Activated naive CD4-positive, alpha-beta T cell treated with anti-CD3 and anti-CD28 coated beads, Interleukin-2, amount 50 U/mL, for 16 hours (primary cell): ENCODE data around the gene DGKI.

Experiments
- DNase-seq: peaks from one replicate; pipeline ENCODE4 v3.0.0-alpha.2; 2020

The DGKI gene

GRCh38 chr7:137399827-137400823, 446.6 kb downstream of the DGKI start:
- DNase-seq: no peak

DNA sequence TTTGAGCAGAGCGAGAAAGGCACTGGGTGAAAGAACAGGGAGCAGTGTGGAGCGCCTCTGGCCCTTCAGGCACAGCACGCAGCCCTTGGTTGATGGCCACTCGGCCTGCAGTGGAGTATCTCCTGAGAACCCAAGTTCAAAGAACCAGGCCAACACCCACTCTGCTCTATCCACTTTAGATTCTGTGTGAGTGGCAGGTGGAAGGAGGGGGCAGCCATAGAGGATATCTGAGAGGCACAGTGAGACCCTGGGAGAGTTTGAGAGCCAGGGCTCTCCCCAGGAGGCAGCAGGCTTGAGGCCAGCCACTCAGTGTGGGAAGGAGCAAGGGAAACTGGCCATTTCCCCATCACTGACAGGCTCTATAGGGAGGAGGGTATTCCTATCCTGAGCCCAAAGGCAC, 450.7 kb downstream of the DGKI start:
- no peak for DNase-seq

- no peak for DNase-seq
Measured at GRCh38 chr7:137395420-137395819, 451.4 kb downstream of the DGKI start.

GRCh38 chr7:137393570-137393969, 453.2 kb downstream of the DGKI start:
- no peak for DNase-seq

DNA sequence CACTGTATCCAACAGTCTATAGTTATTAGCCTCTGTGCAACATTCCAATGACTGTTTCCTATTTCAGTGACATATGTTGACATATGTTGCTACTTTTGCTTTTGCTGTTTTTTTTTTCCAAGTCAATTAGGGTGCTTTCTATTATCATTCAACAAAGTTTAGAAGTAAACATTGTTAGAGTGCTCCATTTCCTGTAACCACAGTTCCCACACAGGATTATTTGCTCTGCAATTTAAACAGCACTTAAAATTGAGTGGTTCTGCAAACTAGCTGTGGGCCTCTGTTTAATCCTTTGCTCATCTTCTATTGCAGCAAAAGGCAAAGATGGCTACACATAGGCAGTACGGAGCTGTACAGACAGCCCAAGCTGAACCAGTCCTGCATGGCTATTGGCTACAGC, 456.7 kb downstream of the DGKI start:
- no peak for DNase-seq

- DNase-seq: no peak
Measured at GRCh38 chr7:137388916-137389315, 457.9 kb downstream of the DGKI start.

DNA sequence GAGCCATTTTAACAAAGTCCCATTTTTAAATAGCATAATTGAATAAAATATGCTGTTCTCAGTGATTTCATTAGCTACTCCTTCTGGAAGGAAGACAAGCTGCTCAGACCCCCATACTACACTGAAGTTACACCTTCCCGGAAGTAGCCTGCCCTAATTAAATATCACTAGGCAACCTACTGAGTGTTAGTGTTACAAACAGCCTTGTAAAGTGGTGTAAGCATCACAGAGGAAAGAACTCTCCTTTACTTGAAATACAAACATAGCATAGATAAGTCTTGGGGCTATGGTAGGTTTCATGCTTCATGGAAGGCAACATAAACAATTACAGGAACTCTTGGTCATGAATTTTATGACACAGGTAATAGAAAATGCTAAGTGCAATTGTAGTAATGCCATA, 459.8 kb downstream of the DGKI start:
- no peak for DNase-seq

DNA sequence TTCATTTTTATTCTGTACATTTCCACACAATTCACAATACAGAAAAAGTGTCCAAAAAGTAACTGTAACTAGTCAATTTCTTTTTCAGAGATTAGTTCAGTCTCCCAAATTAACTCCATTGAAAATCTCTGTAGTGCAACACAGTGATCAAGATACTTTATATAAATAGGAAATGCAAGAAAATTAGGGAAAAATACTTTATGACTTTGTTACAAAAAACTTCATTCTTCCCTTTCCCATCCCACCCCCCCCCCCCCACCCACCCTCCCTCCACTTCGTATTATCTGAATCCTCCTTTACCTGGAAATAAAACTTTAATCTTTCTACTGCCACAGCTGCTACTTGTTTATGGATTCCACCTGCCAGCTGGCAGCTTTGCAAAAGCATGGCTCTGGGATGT, 465.7 kb downstream of the DGKI start:
- no peak for DNase-seq

DNA sequence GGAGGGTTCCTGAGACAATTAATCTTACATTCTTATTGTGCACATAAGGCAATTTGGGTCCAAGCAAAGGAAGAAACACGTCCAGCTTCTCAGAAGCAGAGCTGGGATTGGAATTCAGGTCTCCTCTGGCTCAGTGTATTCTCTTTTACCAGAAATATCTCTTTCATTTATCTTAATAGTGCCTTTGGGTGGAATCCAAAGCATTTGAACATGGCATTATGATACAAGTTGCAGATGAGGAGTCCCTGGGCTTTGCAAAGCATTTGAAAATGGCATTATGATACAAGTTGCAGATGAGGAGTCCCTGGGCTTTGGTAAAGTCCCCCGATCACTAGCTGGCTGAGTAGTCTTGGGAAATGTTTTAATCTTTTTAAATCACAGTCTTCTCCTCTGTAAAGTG, 473.3 kb downstream of the DGKI start:
- no peak for DNase-seq

DNA sequence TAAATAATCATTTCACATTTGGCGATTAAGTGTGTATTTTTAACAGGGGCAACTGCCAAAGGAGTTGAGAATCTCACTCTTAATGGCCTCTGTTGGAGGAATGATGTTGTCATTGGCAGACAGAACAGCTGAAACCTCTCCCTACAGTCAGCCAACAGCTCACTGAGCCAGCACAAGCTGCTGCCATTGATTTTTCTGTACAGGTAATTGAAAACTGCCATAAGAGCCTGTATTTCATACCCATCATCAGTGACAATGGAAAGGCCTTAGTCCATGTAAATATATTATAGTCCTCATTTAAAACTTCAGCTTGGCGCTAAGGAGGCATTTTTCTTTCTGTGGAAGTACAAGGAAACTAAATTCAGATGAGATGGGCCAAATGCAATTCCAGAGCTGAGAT, 475.2 kb downstream of the DGKI start:
- no peak for DNase-seq

GRCh38 chr7:137366995-137367394, 479.8 kb downstream of the DGKI start:
- no peak for DNase-seq

- no peak for DNase-seq
Measured at GRCh38 chr7:137363683-137364082, 483.1 kb downstream of the DGKI start.

- DNase-seq: no peak
Measured at GRCh38 chr7:137360087-137360679, 486.6 kb downstream of the DGKI start.

- DNase-seq: no peak
Measured at GRCh38 chr7:137354961-137355360, 491.8 kb downstream of the DGKI start.

DNA sequence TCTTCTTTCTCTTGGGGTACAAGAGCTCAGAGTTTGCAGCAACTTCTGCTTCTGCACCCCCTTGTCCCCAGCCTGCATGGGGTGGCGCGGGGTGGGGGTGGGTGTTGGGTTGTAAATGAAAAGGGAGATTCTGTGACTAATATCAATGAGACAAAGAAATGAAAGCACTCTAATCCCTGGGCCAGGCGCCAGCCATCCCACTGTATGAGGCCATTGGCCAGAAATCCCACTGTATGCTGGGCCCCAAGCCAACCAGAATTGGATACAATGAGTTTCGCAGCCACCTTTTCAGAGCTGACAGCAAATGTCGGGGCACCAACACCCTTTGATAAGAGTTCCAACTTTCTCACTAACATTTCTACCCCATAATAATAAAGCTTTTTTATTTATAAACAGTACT, 492.4 kb downstream of the DGKI start:
- DNase-seq: no peak

DNA sequence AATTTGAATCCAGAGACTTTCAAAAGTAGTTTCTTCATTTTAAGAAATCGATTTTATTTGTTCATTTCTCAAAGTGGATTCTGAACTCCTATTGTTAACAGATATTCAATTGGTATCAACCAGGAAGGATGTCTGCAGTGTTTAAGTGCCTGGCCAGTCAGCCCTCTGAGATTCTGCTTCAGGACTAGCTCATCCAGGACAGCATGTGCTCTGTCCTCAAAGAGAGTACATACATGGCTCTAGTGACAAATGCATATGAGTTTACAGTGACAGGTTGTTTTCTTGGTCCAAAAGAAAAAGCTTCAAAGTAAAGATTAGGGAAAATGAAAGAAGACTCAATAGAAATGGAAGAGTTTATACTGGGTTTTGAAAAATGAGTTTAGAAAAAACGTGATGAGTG, 494.8 kb downstream of the DGKI start:
- DNase-seq: no peak

GRCh38 chr7:137345799-137346449, 500.9 kb downstream of the DGKI start:
- no peak for DNase-seq

DNA sequence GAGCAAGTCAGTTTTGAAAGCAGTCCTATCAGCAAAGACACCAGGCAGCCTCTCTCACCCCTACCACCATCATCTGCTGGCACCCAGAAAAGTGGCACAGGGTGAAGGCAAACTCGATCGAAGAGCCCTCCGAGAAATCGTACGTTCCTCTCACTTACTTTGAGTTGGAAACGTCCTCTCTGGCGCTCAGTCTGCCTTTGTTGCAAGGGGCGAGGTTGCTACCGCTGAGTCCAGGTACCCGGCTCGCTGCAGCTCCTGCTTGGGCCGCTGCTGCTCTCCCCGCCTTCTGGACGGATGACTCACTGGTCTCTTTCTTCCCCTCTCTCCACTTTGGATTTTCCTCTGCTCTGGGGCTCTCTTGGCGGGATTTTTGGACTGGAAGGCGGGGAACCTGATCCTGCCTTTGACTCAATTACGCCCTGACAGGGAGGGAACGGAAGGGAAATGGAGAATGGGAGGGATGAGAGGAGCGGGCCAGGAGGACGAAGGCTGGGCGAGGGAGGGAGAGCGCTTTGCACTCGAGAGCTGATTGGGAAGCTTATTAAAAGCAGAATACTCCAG, 503.4 kb downstream of the DGKI start, which contains the start of gene PTN:
PTN (minus strand) TSS at position 453 of the 561 bp plus-strand sequence. CDS start 88,760 bp downstream, outside the sequence.
- no peak for DNase-seq

- no peak for DNase-seq
Measured at GRCh38 chr7:137342828-137343261, 503.9 kb downstream of the DGKI start.

DNA sequence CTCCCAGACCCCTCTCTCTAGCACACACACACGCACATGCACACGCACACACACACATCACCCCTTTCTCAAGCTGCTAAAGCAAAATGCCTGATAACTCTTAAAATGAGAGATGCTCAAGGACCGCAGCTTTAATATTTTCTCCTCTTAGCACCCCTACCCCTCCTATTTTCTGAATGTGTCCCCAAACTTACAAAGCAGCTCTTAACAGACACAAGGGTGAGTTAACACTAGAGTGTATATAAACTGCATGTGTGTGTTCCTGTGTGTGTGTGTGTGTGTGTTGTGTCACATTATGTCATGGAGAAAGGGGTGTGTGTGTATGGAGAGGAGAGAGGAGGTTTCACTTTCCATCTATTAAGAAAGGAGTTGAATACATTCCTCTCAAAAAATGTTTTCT, 504.5 kb downstream of the DGKI start:
- DNase-seq: no peak

DNA sequence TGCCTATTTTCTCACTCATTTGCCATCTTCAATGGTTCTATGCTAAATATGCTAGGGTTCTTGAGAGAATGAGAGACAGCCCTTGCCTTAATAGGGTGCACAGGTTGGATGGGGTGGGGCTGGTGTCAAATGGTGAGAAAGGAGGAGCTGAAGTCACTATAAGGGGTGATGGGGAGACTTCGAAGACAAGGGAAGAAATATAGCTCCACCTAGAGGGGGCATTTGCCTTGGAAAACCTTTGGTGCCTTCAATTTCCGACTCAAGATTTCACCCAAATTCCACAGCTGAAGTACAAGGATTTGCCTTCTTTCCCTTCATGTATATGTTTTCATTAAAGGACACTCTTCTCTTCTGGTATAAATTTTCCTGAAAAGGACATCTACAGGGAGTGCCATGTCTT, 508.9 kb downstream of the DGKI start:
- no peak for DNase-seq

DNA sequence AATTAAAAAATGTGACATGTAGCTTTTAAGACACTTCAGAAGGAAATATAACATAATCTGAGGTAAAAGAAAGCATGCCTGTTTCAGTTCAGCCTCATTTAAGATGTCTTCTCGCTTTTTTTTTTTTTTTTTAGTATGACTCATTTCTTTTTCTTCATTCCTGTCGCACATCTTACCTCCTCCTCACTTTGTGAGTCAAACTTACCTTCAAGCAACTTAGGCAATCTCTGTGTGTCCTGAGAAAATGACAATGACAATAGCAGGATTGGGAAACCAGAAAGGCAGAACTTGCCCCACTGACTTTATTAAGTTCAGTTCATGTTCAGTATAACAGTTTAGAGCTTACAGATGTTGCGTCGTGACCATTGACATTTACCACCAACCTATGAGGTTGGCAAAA, 511.0 kb downstream of the DGKI start:
- DNase-seq: no peak

DNA sequence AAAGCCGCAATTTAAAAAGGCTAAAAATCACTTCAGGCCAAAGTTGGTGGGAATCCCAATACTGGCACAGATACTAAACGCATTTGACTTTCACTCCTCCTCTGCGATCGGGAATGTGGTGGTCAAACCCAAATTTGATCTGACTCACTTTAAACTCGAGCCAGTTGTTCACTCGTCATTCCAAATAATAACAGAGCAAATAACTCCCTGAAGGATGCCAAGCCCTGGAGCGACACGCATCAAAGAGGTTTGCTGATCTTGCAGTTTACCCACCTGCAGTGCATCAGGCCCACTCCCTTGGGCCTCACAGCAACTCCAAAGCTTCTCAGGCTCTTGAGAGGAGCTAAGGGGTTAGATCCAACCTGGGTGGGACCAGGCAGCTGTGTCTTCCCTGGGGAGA, 515.4 kb downstream of the DGKI start:
- no peak for DNase-seq
